ENCODE measurements around the gene EFR3B.
"Not testable (repeated sequence)": the region's sequence is repeated elsewhere in the genome, so short reads cannot be mapped to it uniquely, and the experiment has no call there.

EFR3B gene

GRCh38 chr2:25119263-25119662 is 77.4 kb downstream of the EFR3B start:
- H3K9ac ChIP-seq (ENCODE audit: low read depth, low read length) = no peak overlapping the region
- no peaks in the 10 kb centered on the region for H3K27me3 ChIP-seq (ENCODE audit: insufficient read depth, low read length)
- no peaks in the 10 kb centered on the region for H3K36me3 ChIP-seq (ENCODE audit: insufficient read depth, low read depth, low read length)
- H3K27ac ChIP-seq (ENCODE audit: low read length) = no peak overlapping the region
- H3K9me3 ChIP-seq (ENCODE audit: insufficient read depth, low read depth, low read length) = no peaks in the 10 kb centered on the region
- no peaks in the 10 kb centered on the region for H3K4me1 ChIP-seq (ENCODE audit: insufficient read depth, low read length)
- no peak overlapping the region for H3K4me3 ChIP-seq (ENCODE audit: low read length)

GRCh38 chr2:25122367-25122766 is 80.5 kb downstream of the EFR3B start:
- no peaks in the 10 kb centered on the region for H3K27me3 ChIP-seq (ENCODE audit: insufficient read depth, low read length)
- H3K4me1 ChIP-seq (ENCODE audit: insufficient read depth, low read length) = no peaks in the 10 kb centered on the region
- no peak overlapping the region for H3K9ac ChIP-seq (ENCODE audit: low read depth, low read length)
- H3K27ac ChIP-seq (ENCODE audit: low read length) = no peak overlapping the region
- no peaks in the 10 kb centered on the region for H3K36me3 ChIP-seq (ENCODE audit: insufficient read depth, low read depth, low read length)
- no peaks in the 10 kb centered on the region for H3K9me3 ChIP-seq (ENCODE audit: insufficient read depth, low read depth, low read length)
- H3K4me3 ChIP-seq (ENCODE audit: low read length) = no peak overlapping the region

- H3K36me3 ChIP-seq (ENCODE audit: insufficient read depth, low read depth, low read length) = no peaks in the 10 kb centered on the region
- H3K27ac ChIP-seq (ENCODE audit: low read length) = no peak overlapping the region
- H3K9ac ChIP-seq (ENCODE audit: low read depth, low read length) = no peak overlapping the region
- no peaks in the 10 kb centered on the region for H3K27me3 ChIP-seq (ENCODE audit: insufficient read depth, low read length)
- no peaks in the 10 kb centered on the region for H3K9me3 ChIP-seq (ENCODE audit: insufficient read depth, low read depth, low read length)
- no peak overlapping the region for H3K4me3 ChIP-seq (ENCODE audit: low read length)
- no peaks in the 10 kb centered on the region for H3K4me1 ChIP-seq (ENCODE audit: insufficient read depth, low read length)
These were observed 81.8 kb downstream of the EFR3B start for GRCh38 chr2:25123682-25124081.

GRCh38 chr2:25125189-25125588 is 83.3 kb downstream of the EFR3B start:
- Histone ChIP-seq H3K4me1 (ENCODE audit: insufficient read depth, low read length) (no peaks in the 10 kb centered on the region), H3K9ac (ENCODE audit: low read depth, low read length) (no peak overlapping the region), H3K27me3 (ENCODE audit: insufficient read depth, low read length) (no peaks in the 10 kb centered on the region), H3K27ac (ENCODE audit: low read length) (no peak overlapping the region), H3K36me3 (ENCODE audit: insufficient read depth, low read depth, low read length) (no peaks in the 10 kb centered on the region), H3K9me3 (ENCODE audit: insufficient read depth, low read depth, low read length) (no peaks in the 10 kb centered on the region), H3K4me3 (ENCODE audit: low read length) (no peak overlapping the region)

GRCh38 chr2:25125976-25126375 is 84.1 kb downstream of the EFR3B start:
- Histone ChIP-seq H3K9me3 (ENCODE audit: insufficient read depth, low read depth, low read length) (no peaks in the 10 kb centered on the region), H3K27me3 (ENCODE audit: insufficient read depth, low read length) (no peaks in the 10 kb centered on the region), H3K4me1 (ENCODE audit: insufficient read depth, low read length) (no peaks in the 10 kb centered on the region), H3K27ac (ENCODE audit: low read length) (no peak overlapping the region), H3K4me3 (ENCODE audit: low read length) (no peak overlapping the region), H3K9ac (ENCODE audit: low read depth, low read length) (no peak overlapping the region), H3K36me3 (ENCODE audit: insufficient read depth, low read depth, low read length) (no peaks in the 10 kb centered on the region)

GRCh38 chr2:25127071-25127470 is 85.2 kb downstream of the EFR3B start:
- H3K4me1 ChIP-seq (ENCODE audit: insufficient read depth, low read length); H3K36me3 ChIP-seq (ENCODE audit: insufficient read depth, low read depth, low read length); H3K9ac ChIP-seq (ENCODE audit: low read depth, low read length); H3K27me3 ChIP-seq (ENCODE audit: insufficient read depth, low read length); H3K27ac ChIP-seq (ENCODE audit: low read length); H3K9me3 ChIP-seq (ENCODE audit: insufficient read depth, low read depth, low read length); H3K4me3 ChIP-seq (ENCODE audit: low read length): not testable (repeated sequence)

GRCh38 chr2:25127646-25128045 is 85.8 kb downstream of the EFR3B start:
- H3K4me1 ChIP-seq (ENCODE audit: insufficient read depth, low read length) = no peaks in the 10 kb centered on the region
- H3K4me3 ChIP-seq (ENCODE audit: low read length) = no peak overlapping the region
- H3K9ac ChIP-seq (ENCODE audit: low read depth, low read length) = no peak overlapping the region
- no peak overlapping the region for H3K27ac ChIP-seq (ENCODE audit: low read length)
- H3K27me3 ChIP-seq (ENCODE audit: insufficient read depth, low read length) = no peaks in the 10 kb centered on the region; the same call in 1 of the 2 replicates
- no peaks in the 10 kb centered on the region for H3K36me3 ChIP-seq (ENCODE audit: insufficient read depth, low read depth, low read length)
- no peaks in the 10 kb centered on the region for H3K9me3 ChIP-seq (ENCODE audit: insufficient read depth, low read depth, low read length)

- Histone ChIP-seq H3K36me3 (ENCODE audit: insufficient read depth, low read depth, low read length) (0 out of 2 replicates have a peak, but pooled peaks cover 7% of the 10 kb centered on the region), H3K4me1 (ENCODE audit: insufficient read depth, low read length) (no peaks in the 10 kb centered on the region), H3K9me3 (ENCODE audit: insufficient read depth, low read depth, low read length) (no peaks in the 10 kb centered on the region), H3K4me3 (ENCODE audit: low read length) (no peak overlapping the region), H3K27ac (ENCODE audit: low read length) (no peak overlapping the region), H3K9ac (ENCODE audit: low read depth, low read length) (no peak overlapping the region), H3K27me3 (ENCODE audit: insufficient read depth, low read length) (no peaks in the 10 kb centered on the region; the same call in 1 of the 2 replicates)
These were observed 88.1 kb downstream of the EFR3B start for GRCh38 chr2:25129901-25130520.

- H3K36me3 ChIP-seq (ENCODE audit: insufficient read depth, low read depth, low read length) = peaks cover 10% of the 10 kb centered on the region
- no peaks in the 10 kb centered on the region; the same call in 1 of the 2 replicates for H3K27me3 ChIP-seq (ENCODE audit: insufficient read depth, low read length)
- H3K4me3 ChIP-seq (ENCODE audit: low read length) = no peak overlapping the region
These were observed 89.3 kb downstream of the EFR3B start for GRCh38 chr2:25131253-25131566.

GRCh38 chr2:25131567-25132298 is 89.9 kb downstream of the EFR3B start:
- Histone ChIP-seq H3K4me3 (ENCODE audit: low read length) (no peak overlapping the region; the same call in 1 of the 2 replicates), H3K36me3 (ENCODE audit: insufficient read depth, low read depth, low read length) (peaks cover 10% of the 10 kb centered on the region), H3K9ac (ENCODE audit: low read depth, low read length) (no peak overlapping the region), H3K27ac (ENCODE audit: low read length) (no peak overlapping the region), H3K27me3 (ENCODE audit: insufficient read depth, low read length) (no peaks in the 10 kb centered on the region; the same call in 1 of the 2 replicates), H3K4me1 (ENCODE audit: insufficient read depth, low read length) (no peaks in the 10 kb centered on the region), H3K9me3 (ENCODE audit: insufficient read depth, low read depth, low read length) (no peaks in the 10 kb centered on the region)

More at GRCh38 chr2:25131253-25131566, 89.3 kb downstream of the EFR3B start:
- no peaks in the 10 kb centered on the region for H3K4me1 ChIP-seq (ENCODE audit: insufficient read depth, low read length)
- no peak overlapping the region for H3K27ac ChIP-seq (ENCODE audit: low read length)
- no peaks in the 10 kb centered on the region for H3K9me3 ChIP-seq (ENCODE audit: insufficient read depth, low read depth, low read length)
- H3K9ac ChIP-seq (ENCODE audit: low read depth, low read length) = no peak overlapping the region

GRCh38 chr2:25132299-25132635 is 90.4 kb downstream of the EFR3B start:
- peaks cover 14% of the 10 kb centered on the region for H3K36me3 ChIP-seq (ENCODE audit: insufficient read depth, low read depth, low read length)
- H3K27ac ChIP-seq (ENCODE audit: low read length) = no peak overlapping the region
- no peaks in the 10 kb centered on the region for H3K9me3 ChIP-seq (ENCODE audit: insufficient read depth, low read depth, low read length)
- H3K4me3 ChIP-seq (ENCODE audit: low read length) = no peak overlapping the region
- no peak overlapping the region for H3K9ac ChIP-seq (ENCODE audit: low read depth, low read length)
- H3K4me1 ChIP-seq (ENCODE audit: insufficient read depth, low read length) = no peaks in the 10 kb centered on the region
- no peaks in the 10 kb centered on the region; the same call in 1 of the 2 replicates for H3K27me3 ChIP-seq (ENCODE audit: insufficient read depth, low read length)

- H3K27me3 ChIP-seq (ENCODE audit: insufficient read depth, low read length) = no peaks in the 10 kb centered on the region; the same call in 1 of the 2 replicates
- H3K9me3 ChIP-seq (ENCODE audit: insufficient read depth, low read depth, low read length) = no peaks in the 10 kb centered on the region
- H3K4me3 ChIP-seq (ENCODE audit: low read length) = no peak overlapping the region
- peaks cover 16% of the 10 kb centered on the region for H3K36me3 ChIP-seq (ENCODE audit: insufficient read depth, low read depth, low read length)
- no peak overlapping the region for H3K27ac ChIP-seq (ENCODE audit: low read length)
- H3K9ac ChIP-seq (ENCODE audit: low read depth, low read length) = no peak overlapping the region
- H3K4me1 ChIP-seq (ENCODE audit: insufficient read depth, low read length) = no peaks in the 10 kb centered on the region
These were observed 90.8 kb downstream of the EFR3B start for GRCh38 chr2:25132693-25133092.

All from iPS-20b (cell line).